SK-N-MC (cell line): ENCODE results near the gene PTPN1.

ENCODE experiments used
- DNase-seq: peaks from one replicate; pipeline ENCODE4 v3.0.0-alpha.2; 2011; ENCODE audit warnings: low read depth, low spot score
- H3K27ac ChIP-seq: fragments of 200-600 bp; sonication (generic); 2 replicates; pipeline ENCODE4 v1.5.1; 2016; ENCODE audit warnings: mixed run types
- H3K36me3 ChIP-seq: fragments of 200-600 bp; sonication (generic); 2 replicates; pipeline ENCODE4 v1.6.1; 2017; ENCODE audit warnings: antibody characterized with exemption, low read length, mixed read lengths; ENCODE audit not compliant: insufficient read depth
- H3K4me3 ChIP-seq: fragments of 200-600 bp; sonication (generic); 2 replicates; pipeline ENCODE4 v1.5.1; 2016
- H3K9ac ChIP-seq: fragments of 200-600 bp; sonication (generic); 2 replicates; pipeline ENCODE4 v1.8.0; 2017; ENCODE audit warnings: mixed run types, mixed read lengths; ENCODE audit not compliant: insufficient read length
- H3K9me3 ChIP-seq: fragments of 200-600 bp; sonication (generic); 2 replicates; pipeline ENCODE4 v1.6.1; 2017; ENCODE audit warnings: low read depth, mild to moderate bottlenecking, antibody characterized with exemption, low read length, moderate library complexity, mixed read lengths
- EZH2 ChIP-seq: fragments of 200-600 bp; sonication (generic); IDR thresholded peaks from one replicate; pipeline ENCODE4 v1.6.1; 2017; ENCODE audit warnings: antibody characterized with exemption
- FOXP2 ChIP-seq: optimal IDR thresholded peaks from 2 replicates; pipeline ENCODE3; 2011; ENCODE audit warnings: mild to moderate bottlenecking, moderate library complexity; ENCODE audit not compliant: insufficient read depth; ENCODE audit errors: extremely low read length, control extremely low read depth
- POLR2AphosphoS5 ChIP-seq: IDR thresholded peaks from 2 replicates; pipeline ENCODE4 v1.6.1; 2012; ENCODE audit warnings: mild to moderate bottlenecking, low read depth, low read length, borderline replicate concordance

The PTPN1 gene

GRCh38 chr20:50509923-50510705, at the start of gene PTPN1:
Gene PTPN1 (plus strand): TSS chr20:50510383. CDS start chr20:50510528, 145 bp downstream.
- H3K9me3 ChIP-seq = no peaks in the 10 kb centered on the region
- H3K27ac ChIP-seq = peak within 1 kb of the TSS; percentile 66; the same call in 1 of the 2 replicates
- H3K4me3 ChIP-seq = peak within 1 kb of the TSS; percentile 93

GRCh38 chr20:50460608-50461267, 49.4 kb upstream of the PTPN1 start:
- TF ChIP-seq EZH2 = no peak
- no peak for TF ChIP-seq FOXP2
- no peak for TF ChIP-seq POLR2AphosphoS5
- no peak overlapping the region for H3K9ac ChIP-seq

More at GRCh38 chr20:50509923-50510705, at the start of gene PTPN1:
- peak within 1 kb of the TSS; percentile 93 for H3K9ac ChIP-seq
- TF ChIP-seq EZH2 (no peak), POLR2AphosphoS5 (peak; percentile 99), FOXP2 (peak; percentile 56)
- H3K36me3 ChIP-seq = no peaks in the 10 kb centered on the region
- DNase-seq = peak; percentile 88

GRCh38 chr20:50462093-50462690, 48.0 kb upstream of the PTPN1 start:
- Histone ChIP-seq H3K4me3 (no peak overlapping the region), H3K36me3 (no peaks in the 10 kb centered on the region), H3K9me3 (no peaks in the 10 kb centered on the region), H3K27ac (peak overlapping the region; percentile 19; the same call in 1 of the 2 replicates), H3K9ac (no peak overlapping the region)
- TF ChIP-seq EZH2 = no peak
- no peak for TF ChIP-seq POLR2AphosphoS5
- no peak for TF ChIP-seq FOXP2
- DNase-seq = no peak

More at GRCh38 chr20:50460608-50461267, 49.4 kb upstream of the PTPN1 start:
- Histone ChIP-seq H3K36me3 (no peaks in the 10 kb centered on the region), H3K9me3 (no peaks in the 10 kb centered on the region), H3K4me3 (no peak overlapping the region), H3K27ac (no peak overlapping the region)
- DNase-seq = no peak

- Histone ChIP-seq H3K4me3 (peak overlapping the region; percentile 48), H3K36me3 (no peaks in the 10 kb centered on the region), H3K9me3 (no peaks in the 10 kb centered on the region), H3K27ac (no peak overlapping the region), H3K9ac (no peak overlapping the region)
- TF ChIP-seq EZH2 (no peak), FOXP2 (no peak), POLR2AphosphoS5 (no peak)
- no peak for DNase-seq
Observed at GRCh38 chr20:50464026-50464724, 46.0 kb upstream of the PTPN1 start.

GRCh38 chr20:50464725-50465650, 45.2 kb upstream of the PTPN1 start:
- no peaks in the 10 kb centered on the region for H3K36me3 ChIP-seq
- no peaks in the 10 kb centered on the region for H3K9me3 ChIP-seq
- H3K9ac ChIP-seq = no peak overlapping the region
- no peak for TF ChIP-seq EZH2
- H3K27ac ChIP-seq = no peak overlapping the region
- no peak for DNase-seq
- H3K4me3 ChIP-seq = no peak overlapping the region

GRCh38 chr20:50467174-50467573, 43.0 kb upstream of the PTPN1 start:
- DNase-seq = no peak
- Histone ChIP-seq H3K27ac (no peak overlapping the region), H3K9ac (no peak overlapping the region)

GRCh38 chr20:50467718-50468356, 42.3 kb upstream of the PTPN1 start:
- no peaks in the 10 kb centered on the region for H3K36me3 ChIP-seq
- H3K27ac ChIP-seq = no peak overlapping the region
- H3K9me3 ChIP-seq = no peaks in the 10 kb centered on the region
- DNase-seq = no peak
- H3K4me3 ChIP-seq = no peak overlapping the region
- no peak overlapping the region for H3K9ac ChIP-seq
- TF ChIP-seq FOXP2 (no peak), EZH2 (no peak), POLR2AphosphoS5 (no peak)

More at GRCh38 chr20:50467174-50467573, 43.0 kb upstream of the PTPN1 start:
- TF ChIP-seq POLR2AphosphoS5 = no peak
- TF ChIP-seq FOXP2 = no peak
- no peak for TF ChIP-seq EZH2
- Histone ChIP-seq H3K4me3 (no peak overlapping the region), H3K9me3 (no peaks in the 10 kb centered on the region), H3K36me3 (no peaks in the 10 kb centered on the region)
